ENCODE results near the gene DUS1L.

DNA sequence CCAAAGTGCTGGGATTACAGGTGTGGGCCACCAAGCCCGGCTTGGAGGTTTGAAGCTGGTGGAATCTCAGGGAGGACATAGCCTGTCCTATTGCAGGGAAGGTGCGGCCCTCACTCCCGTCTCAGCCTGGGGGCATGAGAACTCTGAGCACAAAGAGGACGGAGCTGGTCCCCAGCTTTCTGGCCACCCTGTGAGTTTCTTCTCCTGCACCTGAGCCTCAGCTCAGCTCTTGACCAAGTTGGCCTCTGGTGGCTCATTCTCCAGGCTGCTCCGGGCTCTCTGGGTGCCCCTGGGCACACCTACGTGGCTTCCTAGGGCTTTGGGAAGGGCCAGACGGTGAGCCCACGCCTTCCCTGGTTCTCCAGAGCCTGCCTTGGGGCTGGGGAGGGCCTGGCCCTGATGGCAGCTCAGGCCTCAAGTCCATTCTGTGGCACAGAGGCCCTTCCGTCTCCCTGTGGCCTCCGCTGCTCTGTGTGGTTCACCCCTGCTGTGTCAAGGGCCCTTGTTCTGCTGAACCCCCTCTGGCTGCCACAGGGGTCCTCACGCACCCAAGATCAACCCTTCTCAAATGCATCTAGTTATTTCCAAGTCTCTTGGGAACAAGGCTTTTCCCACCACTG, 39.3 kb upstream of the DUS1L start:
- TF ChIP-seq POLR2A (IDR thresholded peaks at IDR 0.05) (no peak), CTCF (IDR thresholded peaks at IDR 0.05) (no peak)

Data from uterus (tissue), 2 donors.